Naive thymus-derived CD4-positive, alpha-beta T cell (primary cell): ENCODE data around the gene TPGS1. TPM values are rescaled to one million over a fixed set of nuclear protein-coding genes. Genes with fewer than 3 reads are reported as not detected.
A peak's percentile ranks its signal among the peaks of the same experiment; 100 is the strongest.

ENCODE experiments used
- ATAC-seq: fragments of 150-1000 bp; cut with Tn5 transposase; 2 replicates; pipeline ENCODE4 v1.10.0; 2021; ENCODE audit warnings: mild to moderate bottlenecking, moderate library complexity
- CTCF ChIA-PET: fragments of 350-600 bp; sonication (Branson Sonifier 250); formaldehyde crosslinking; loops from one replicate; lab custom pipeline; 2021; ENCODE audit warnings: antibody characterized with exemption; lab: Charles Lee
- POLR2A ChIA-PET: fragments of 350-600 bp; sonication (Branson Sonifier 250); formaldehyde crosslinking; loops from one replicate; lab custom pipeline; 2021; ENCODE audit warnings: antibody characterized with exemption, inconsistent platforms; lab: Charles Lee
- DNase-seq, 9 donors: peaks; one replicate each; pipeline versions ENCODE4 v3.0.0 to v3.0.0-alpha.2; 2020 to 2022; ENCODE audit warnings: mixed read lengths in 1 of 9
- H3K27ac ChIP-seq: one replicate; pipeline ENCODE4 v1.7.0; 2013; ENCODE audit warnings: mild to moderate bottlenecking, low read depth, low read length, moderate library complexity
- H3K27me3 ChIP-seq, 2 donors: one replicate each; pipeline ENCODE4 v1.7.0; 2013; ENCODE audit warnings: low read length in 2 of 2, mild to moderate bottlenecking in 2 of 2, moderate library complexity in 2 of 2; ENCODE audit not compliant: control insufficient read depth in 2 of 2, insufficient read depth in 2 of 2
- H3K36me3 ChIP-seq, 3 experiments: 1 replicate in 2 of 3; 2 replicates in 1 of 3; pipeline ENCODE4 v1.7.0; 2013; ENCODE audit warnings: low read length in 3 of 3, mild to moderate bottlenecking in 3 of 3, moderate library complexity in 1 of 3; ENCODE audit not compliant: insufficient read depth in 3 of 3, control insufficient read depth in 2 of 3
- H3K4me1 ChIP-seq, 2 donors: one replicate each; pipeline ENCODE4 v1.7.0; 2013; ENCODE audit warnings: low read length in 2 of 2, mild to moderate bottlenecking in 2 of 2, moderate library complexity in 1 of 2; ENCODE audit not compliant: control insufficient read depth in 2 of 2, insufficient read depth in 2 of 2
- H3K4me3 ChIP-seq: 2 replicates; pipeline ENCODE4 v1.7.0; 2013; ENCODE audit warnings: mild to moderate bottlenecking, low read length
- H3K9me3 ChIP-seq, 3 experiments: 1 replicate in 2 of 3; 2 replicates in 1 of 3; pipeline ENCODE4 v1.7.0; 2013; ENCODE audit warnings: low read length in 3 of 3; ENCODE audit not compliant: control insufficient read depth in 2 of 3
- H3K27ac Mint-ChIP-seq, 9 donors: one replicate each; pipeline ENCODE4 v1.8.0; 2020 to 2022; ENCODE audit warnings: mixed read lengths in 9 of 9, mild to moderate bottlenecking in 8 of 9, moderate library complexity in 5 of 9, inconsistent platforms in 2 of 9
- H3K27me3 Mint-ChIP-seq, 5 donors: one replicate each; pipeline ENCODE4 v1.8.0; 2021 to 2022; ENCODE audit warnings: mixed read lengths in 5 of 5, mild to moderate bottlenecking in 1 of 5
- H3K36me3 Mint-ChIP-seq, 5 donors: one replicate each; pipeline ENCODE4 v1.8.0; 2020 to 2022; ENCODE audit warnings: mixed read lengths in 5 of 5, mild to moderate bottlenecking in 3 of 5, inconsistent platforms in 1 of 5
- H3K4me1 Mint-ChIP-seq, 7 donors: one replicate each; pipeline ENCODE4 v1.8.0; 2020 to 2022; ENCODE audit warnings: mixed read lengths in 7 of 7, mild to moderate bottlenecking in 3 of 7, inconsistent platforms in 1 of 7
- H3K4me3 Mint-ChIP-seq, 10 donors: one replicate each; pipeline ENCODE4 v1.8.0; 2020 to 2022; ENCODE audit warnings: mild to moderate bottlenecking in 10 of 10, mixed read lengths in 10 of 10, moderate library complexity in 6 of 10, inconsistent platforms in 2 of 10
- H3K9me3 Mint-ChIP-seq, 11 donors: one replicate each; pipeline ENCODE4 v1.8.0; 2020 to 2022; ENCODE audit warnings: mixed read lengths in 11 of 11, mild to moderate bottlenecking in 4 of 11, inconsistent platforms in 1 of 11, moderate library complexity in 1 of 11
- intact Hi-C, 2 donors: fragments of 100-400 bp; cut with micrococcal nuclease; formaldehyde crosslinking; loops; one replicate each; pipeline ENCODE4 v1.15.1; 2023
- polyA plus RNA-seq, 2 donors: library from polyadenylated mRNA; unstranded; fragments of 300-500 nt; fragmentation: Illumina TruSeq; gene quantifications; one replicate each; pipeline ENCODE4 v1.2.3, GENCODE V29; 2021
- total RNA-seq, 6 experiments: library from RNA in 5 of 6; stranded (reverse) in 5 of 6; gene quantifications; 1 replicate in 5 of 6; 2 replicates in 1 of 6; pipeline ENCODE4 v1.2.3 and lab custom pipeline; 2021 to 2026

The TPGS1 gene
- total and polyA plus RNA-seq, 7 experiments from 2014 or later: 21.6 to 36.4 (median 24.2) TPM

GRCh38 chr19:542173-542866 is 35.0 kb downstream of the TPGS1 start:
- H3K4me1 ChIP-seq: peaks cover 5 to 10% of the 10 kb centered on the region in 2 donors
- Mint-ChIP-seq H3K4me1 (peaks cover 4 to 26% (median 21%) of the 10 kb centered on the region in 7 donors), H3K27me3 (no peaks in the 10 kb centered on the region), H3K36me3 (peaks cover 0 to 10% (median 4%) of the 10 kb centered on the region in 5 donors), H3K4me3 (peak overlapping the region in 2 of 10 donors; percentile 12 to 16), H3K27ac (peak overlapping the region in 1 of 9 donors; percentile 43), H3K9me3 (no peaks in the 10 kb centered on the region)
- CTCF ChIA-PET: interaction anchor here (1.5 kb wide), 1 partner anchor 9 kb away, joined by 5 read pairs; no protein-coding TSS in a partner anchor
- intact Hi-C loops: no loop called here
- H3K36me3 ChIP-seq: peaks cover 0 to 40% (median 5%) of the 10 kb centered on the region in 3 experiments
- POLR2A ChIA-PET: interaction anchor here (1.2 kb wide), 1 partner anchor 11 kb away, joined by 5 read pairs; the partner anchor contains the start of gene CDC34
- no peak for DNase-seq
- no peaks in the 10 kb centered on the region for H3K27me3 ChIP-seq
- H3K4me3 ChIP-seq: no peak overlapping the region
- no peak for ATAC-seq
- H3K27ac ChIP-seq: no peak overlapping the region
- H3K9me3 ChIP-seq: no peaks in the 10 kb centered on the region

- peak; percentile 98 for ATAC-seq
- H3K27ac Mint-ChIP-seq: peak within 1 kb of the TSS; percentile 77 to 97 (median 91)
- H3K4me3 Mint-ChIP-seq: peak within 1 kb of the TSS; percentile 81 to 94 (median 90)
- intact Hi-C loops: loop anchor here in 1 of 2 donors (1.0 kb wide), 2 partner anchors 12 to 28 kb away; partner anchors contain the start of gene BSG
- H3K4me1 Mint-ChIP-seq: peaks cover 4 to 24% (median 21%) of the 10 kb centered on the region in 7 donors
- H3K27me3 ChIP-seq: no peaks in the 10 kb centered on the region
- H3K36me3 Mint-ChIP-seq: peaks cover 0 to 7% (median 0%) of the 10 kb centered on the region in 5 donors
- H3K9me3 ChIP-seq: no peaks in the 10 kb centered on the region
- peak within 1 kb of the TSS; percentile 88 for H3K27ac ChIP-seq
- H3K36me3 ChIP-seq: peaks cover 0 to 41% (median 6%) of the 10 kb centered on the region in 3 experiments
- no peaks in the 10 kb centered on the region for H3K27me3 Mint-ChIP-seq
- peak within 1 kb of the TSS; percentile 70 for H3K4me3 ChIP-seq
- no peaks in the 10 kb centered on the region for H3K9me3 Mint-ChIP-seq
- DNase-seq: peak; percentile 63 to 86 (median 82)
- ChIA-PET CTCF (no interaction called here), POLR2A (interaction anchor here (1.0 kb wide), 1 partner anchor 28 kb away, joined by 5 read pairs; the partner anchor contains the start of gene BSG)
- H3K4me1 ChIP-seq: peaks cover 5 to 10% of the 10 kb centered on the region in 2 donors
Measured at GRCh38 chr19:543910-544608, 36.8 kb downstream of the TPGS1 start, which contains the start of gene GZMM. Gene GZMM, plus strand, starts transcription at chr19:544053. Its CDS starts 19 bp downstream, at chr19:544072.

GRCh38 chr19:547117-547516 is 39.8 kb downstream of the TPGS1 start:
- Mint-ChIP-seq H3K4me1 (peaks cover 10 to 26% (median 21%) of the 10 kb centered on the region in 7 donors), H3K27me3 (no peaks in the 10 kb centered on the region), H3K27ac (peak overlapping the region in 3 of 9 donors; percentile 14 to 31 (median 25)), H3K4me3 (peak overlapping the region in 3 of 10 donors; percentile 48 to 59 (median 57)), H3K9me3 (no peaks in the 10 kb centered on the region), H3K36me3 (peaks cover 0 to 7% (median 0%) of the 10 kb centered on the region in 5 donors)
- intact Hi-C loops: no loop called here
- DNase-seq (no peak), ATAC-seq (no peak)
- no peaks in the 10 kb centered on the region for H3K9me3 ChIP-seq
- H3K27ac ChIP-seq: no peak overlapping the region
- H3K36me3 ChIP-seq: peaks cover 0 to 24% (median 6%) of the 10 kb centered on the region in 3 experiments
- H3K4me3 ChIP-seq: no peak overlapping the region
- ChIA-PET CTCF (no interaction called here), POLR2A (no interaction called here)
- no peaks in the 10 kb centered on the region for H3K27me3 ChIP-seq
- H3K4me1 ChIP-seq: peaks cover 5 to 10% of the 10 kb centered on the region in 2 donors

- H3K9me3 Mint-ChIP-seq: no peaks in the 10 kb centered on the region
Measured at GRCh38 chr19:547836-548720, 40.8 kb downstream of the TPGS1 start.

GRCh38 chr19:548886-549830 is 41.9 kb downstream of the TPGS1 start:
- H3K36me3 Mint-ChIP-seq: peaks cover 0 to 4% (median 0%) of the 10 kb centered on the region in 5 donors
- CTCF ChIA-PET: no interaction called here
- DNase-seq: no peak
- POLR2A ChIA-PET: no interaction called here
- H3K27ac Mint-ChIP-seq: no peak overlapping the region
- H3K36me3 ChIP-seq: peaks cover 0 to 20% (median 6%) of the 10 kb centered on the region in 3 experiments
- peaks cover 6 to 17% (median 9%) of the 10 kb centered on the region in 7 donors for H3K4me1 Mint-ChIP-seq
- H3K27ac ChIP-seq: no peak overlapping the region
- no peak overlapping the region for H3K4me3 ChIP-seq
- no peaks in the 10 kb centered on the region for H3K27me3 ChIP-seq
- ATAC-seq: no peak
- no peaks in the 10 kb centered on the region for H3K9me3 ChIP-seq
- no peaks in the 10 kb centered on the region for H3K27me3 Mint-ChIP-seq
- H3K4me3 Mint-ChIP-seq: no peak overlapping the region
- peaks cover 0 to 4% of the 10 kb centered on the region in 2 donors for H3K4me1 ChIP-seq
- no peaks in the 10 kb centered on the region for H3K9me3 Mint-ChIP-seq
- intact Hi-C loops: no loop called here

More at GRCh38 chr19:547836-548720, 40.8 kb downstream of the TPGS1 start:
- intact Hi-C loops: no loop called here
- H3K27ac Mint-ChIP-seq: peak overlapping the region in 3 of 9 donors; percentile 14 to 59 (median 54)
- Histone ChIP-seq H3K27ac (no peak overlapping the region), H3K36me3 (peaks cover 0 to 20% (median 6%) of the 10 kb centered on the region in 3 experiments), H3K4me3 (no peak overlapping the region), H3K27me3 (no peaks in the 10 kb centered on the region), H3K4me1 (peaks cover 3 to 8% of the 10 kb centered on the region in 2 donors), H3K9me3 (no peaks in the 10 kb centered on the region)
- CTCF ChIA-PET: no interaction called here
- H3K4me3 Mint-ChIP-seq: peak overlapping the region in 1 of 10 donors; percentile 14
- no peaks in the 10 kb centered on the region for H3K27me3 Mint-ChIP-seq
- ATAC-seq: no peak
- no peak for DNase-seq
- POLR2A ChIA-PET: no interaction called here
- H3K36me3 Mint-ChIP-seq: peaks cover 0 to 7% (median 0%) of the 10 kb centered on the region in 5 donors
- H3K4me1 Mint-ChIP-seq: peaks cover 10 to 26% (median 20%) of the 10 kb centered on the region in 7 donors
